MM.1S (cell line): Measurements from ENCODE around the gene CADM2.

Experiments
- DNase-seq: peaks from one replicate; pipeline ENCODE4 v3.0.0-alpha.2; 2015
- H2AFZ ChIP-seq: fragments of 300-600 bp; sonication (generic); 2 replicates; pipeline ENCODE4 v1.6.0; 2016; ENCODE audit warnings: antibody characterized with exemption, low read length
- H3F3A ChIP-seq: fragments of 300-600 bp; sonication (generic); 2 replicates; pipeline ENCODE4 v1.6.1; 2016; ENCODE audit warnings: mild to moderate bottlenecking, antibody characterized with exemption, low read length, moderate library complexity, mixed read lengths; ENCODE audit not compliant: insufficient read depth
- H3K27ac ChIP-seq: fragments of 300-600 bp; sonication (generic); 2 replicates; pipeline ENCODE4 v1.5.1; 2016; ENCODE audit warnings: mild to moderate bottlenecking, low read length
- H3K27me3 ChIP-seq: fragments of 300-600 bp; sonication (generic); replicated peaks from 2 replicates; pipeline ENCODE4 v1.6.0; 2016; ENCODE audit warnings: low read length; ENCODE audit not compliant: insufficient read depth
- H3K36me3 ChIP-seq: fragments of 300-600 bp; sonication (generic); replicated peaks from 2 replicates; pipeline ENCODE4 v1.6.1; 2016; ENCODE audit warnings: mild to moderate bottlenecking, low read length, mixed read lengths; ENCODE audit not compliant: insufficient read depth
- H3K4me1 ChIP-seq: fragments of 300-600 bp; sonication (generic); 2 replicates; pipeline ENCODE4 v1.6.1; 2016; ENCODE audit warnings: low read length, mixed read lengths
- H3K4me2 ChIP-seq: fragments of 300-600 bp; sonication (generic); 2 replicates; pipeline ENCODE4 v1.6.0; 2016; ENCODE audit warnings: low read depth, low read length
- H3K4me3 ChIP-seq: fragments of 300-600 bp; sonication (generic); 2 replicates; pipeline ENCODE4 v1.5.1; 2016; ENCODE audit warnings: low read length, mixed read lengths
- H3K79me2 ChIP-seq: fragments of 300-600 bp; sonication (generic); 2 replicates; pipeline ENCODE4 v1.6.1; 2016; ENCODE audit warnings: mixed run types, low read length, mixed read lengths
- H3K9ac ChIP-seq: fragments of 300-600 bp; sonication (generic); 2 replicates; pipeline ENCODE4 v1.6.1; 2016; ENCODE audit warnings: low read length, mixed read lengths
- H3K9me2 ChIP-seq: fragments of 300-600 bp; sonication (generic); replicated peaks from 2 replicates; pipeline ENCODE4 v1.6.1; 2016; ENCODE audit warnings: mild to moderate bottlenecking, low read length, mixed read lengths; ENCODE audit not compliant: insufficient read depth
- H3K9me3 ChIP-seq: fragments of 300-600 bp; sonication (generic); replicated peaks from 2 replicates; pipeline ENCODE4 v1.6.1; 2016; ENCODE audit warnings: mild to moderate bottlenecking, low read length, mixed read lengths; ENCODE audit not compliant: insufficient read depth
- H4K20me1 ChIP-seq: fragments of 300-600 bp; sonication (generic); 2 replicates; pipeline ENCODE4 v1.6.1; 2016; ENCODE audit warnings: mild to moderate bottlenecking, low read length, moderate library complexity, mixed read lengths; ENCODE audit not compliant: insufficient read depth
- EZH2 ChIP-seq: fragments of 300-600 bp; sonication (generic); optimal IDR thresholded peaks from 2 replicates; pipeline ENCODE3; 2017; ENCODE audit warnings: low read depth, mild to moderate bottlenecking, antibody characterized with exemption, low read length, mixed read lengths
- EZH2phosphoT487 ChIP-seq: fragments of 300-600 bp; sonication (generic); IDR thresholded peaks from 2 replicates; pipeline ENCODE4 v1.6.1; 2018; ENCODE audit warnings: antibody characterized with exemption, low read length
- TF ChIP-seq, protein P1 (sequence below): fragments of 300-600 bp; sonication (generic); IDR thresholded peaks from 2 replicates; pipeline ENCODE4 v1.5.1; 2016; ENCODE audit warnings: antibody characterized with exemption, low read length, mixed read lengths

Gene CADM2

DNA sequence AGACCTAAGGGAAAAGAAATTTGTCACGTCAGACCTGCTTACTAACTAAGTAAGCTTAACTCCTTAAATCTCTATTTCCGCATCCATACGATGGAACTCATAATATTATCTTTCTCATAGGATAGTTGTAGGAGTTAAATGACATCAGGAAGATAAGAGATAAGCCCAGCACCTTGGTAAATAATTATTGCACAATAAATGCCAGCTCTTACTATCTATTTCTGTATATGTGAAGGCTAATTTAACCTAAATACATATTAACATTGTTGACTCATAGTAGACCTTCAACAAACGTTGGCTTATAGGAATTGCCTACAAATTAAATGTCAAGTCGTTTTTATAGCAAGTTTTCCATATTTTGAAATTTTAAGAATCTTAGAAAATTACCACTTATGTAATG lies 709.0 kb downstream of the CADM2 start:
- Histone ChIP-seq H3K36me3 (no peaks in the 10 kb centered on the region), H3K9me2 (no peaks in the 10 kb centered on the region), H4K20me1 (no peaks in the 10 kb centered on the region), H3K27me3 (no peaks in the 10 kb centered on the region), H3K4me2 (no peak overlapping the region), H3K9me3 (no peaks in the 10 kb centered on the region), H3K4me3 (no peak overlapping the region), H3F3A (no peaks in the 10 kb centered on the region), H3K9ac (no peak overlapping the region), H3K4me1 (no peaks in the 10 kb centered on the region), H3K79me2 (no peaks in the 10 kb centered on the region), H2AFZ (no peak overlapping the region), H3K27ac (no peak overlapping the region)
- TF ChIP-seq, protein P1, sequence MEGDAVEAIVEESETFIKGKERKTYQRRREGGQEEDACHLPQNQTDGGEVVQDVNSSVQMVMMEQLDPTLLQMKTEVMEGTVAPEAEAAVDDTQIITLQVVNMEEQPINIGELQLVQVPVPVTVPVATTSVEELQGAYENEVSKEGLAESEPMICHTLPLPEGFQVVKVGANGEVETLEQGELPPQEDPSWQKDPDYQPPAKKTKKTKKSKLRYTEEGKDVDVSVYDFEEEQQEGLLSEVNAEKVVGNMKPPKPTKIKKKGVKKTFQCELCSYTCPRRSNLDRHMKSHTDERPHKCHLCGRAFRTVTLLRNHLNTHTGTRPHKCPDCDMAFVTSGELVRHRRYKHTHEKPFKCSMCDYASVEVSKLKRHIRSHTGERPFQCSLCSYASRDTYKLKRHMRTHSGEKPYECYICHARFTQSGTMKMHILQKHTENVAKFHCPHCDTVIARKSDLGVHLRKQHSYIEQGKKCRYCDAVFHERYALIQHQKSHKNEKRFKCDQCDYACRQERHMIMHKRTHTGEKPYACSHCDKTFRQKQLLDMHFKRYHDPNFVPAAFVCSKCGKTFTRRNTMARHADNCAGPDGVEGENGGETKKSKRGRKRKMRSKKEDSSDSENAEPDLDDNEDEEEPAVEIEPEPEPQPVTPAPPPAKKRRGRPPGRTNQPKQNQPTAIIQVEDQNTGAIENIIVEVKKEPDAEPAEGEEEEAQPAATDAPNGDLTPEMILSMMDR: no peak
- TF ChIP-seq EZH2phosphoT487 (no peak), EZH2 (no peak)
- no peak for DNase-seq

DNA sequence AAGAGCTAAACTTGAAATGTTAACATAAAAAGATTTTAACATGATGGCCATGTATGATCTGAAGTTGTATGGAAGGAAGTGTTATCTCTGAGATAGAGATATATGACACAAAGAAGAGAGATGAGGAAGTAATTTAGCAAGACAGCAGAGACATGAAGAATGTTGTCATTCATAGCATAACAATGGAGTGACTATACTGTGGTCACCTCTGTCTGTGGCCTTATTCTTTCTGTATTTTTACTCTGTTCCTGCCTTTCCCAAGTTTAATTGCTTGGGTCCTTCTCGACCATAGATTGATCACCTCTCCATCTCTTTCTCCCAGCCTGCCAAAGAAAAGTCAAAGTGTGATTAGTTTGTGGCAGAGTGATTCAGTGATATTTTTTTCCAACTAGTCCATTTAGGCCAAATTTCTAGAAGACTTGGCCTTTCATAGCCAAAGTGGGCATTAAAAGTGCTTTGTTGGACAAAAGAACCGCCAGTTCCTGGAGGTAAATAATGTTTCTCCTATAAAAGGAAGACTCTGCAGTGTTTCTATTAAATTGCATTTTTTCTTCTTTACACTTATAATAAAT lies 711.9 kb downstream of the CADM2 start:
- Histone ChIP-seq H3K9me2 (no peaks in the 10 kb centered on the region), H3K9me3 (no peaks in the 10 kb centered on the region), H3K4me1 (no peaks in the 10 kb centered on the region), H3K4me3 (no peak overlapping the region), H3F3A (no peaks in the 10 kb centered on the region), H4K20me1 (no peaks in the 10 kb centered on the region), H3K27me3 (no peaks in the 10 kb centered on the region), H3K79me2 (no peaks in the 10 kb centered on the region), H3K27ac (no peak overlapping the region), H3K9ac (no peak overlapping the region), H3K36me3 (no peaks in the 10 kb centered on the region), H2AFZ (no peak overlapping the region), H3K4me2 (no peak overlapping the region)
- TF ChIP-seq EZH2phosphoT487 (no peak), EZH2 (no peak)
- TF ChIP-seq, protein P1: no peak
- no peak for DNase-seq

DNA sequence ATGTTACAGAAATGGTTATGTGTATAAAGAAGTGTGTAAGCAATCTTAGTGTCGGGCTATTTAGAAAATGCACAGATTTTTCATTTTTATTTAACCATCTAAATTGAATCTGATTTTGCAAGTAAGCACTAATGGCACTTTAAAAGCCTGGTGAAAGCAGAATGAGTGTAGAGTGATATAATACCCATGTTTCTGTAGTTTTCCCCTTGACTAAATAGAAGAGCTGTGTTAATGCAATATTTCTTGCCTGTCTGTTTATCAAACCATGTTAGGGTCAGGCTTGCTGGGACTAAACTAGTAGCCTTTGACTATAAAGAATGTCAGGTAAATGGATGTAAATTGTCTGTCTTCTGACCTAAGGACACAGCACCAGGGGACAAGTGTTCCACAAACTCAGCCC lies 714.0 kb downstream of the CADM2 start:
- no peak overlapping the region for H2AFZ ChIP-seq
- H3K4me3 ChIP-seq: no peak overlapping the region
- H3K9ac ChIP-seq: no peak overlapping the region
- H4K20me1 ChIP-seq: no peaks in the 10 kb centered on the region
- H3K27ac ChIP-seq: no peak overlapping the region
- no peaks in the 10 kb centered on the region for H3K9me2 ChIP-seq
- H3K79me2 ChIP-seq: no peaks in the 10 kb centered on the region
- no peaks in the 10 kb centered on the region for H3K4me1 ChIP-seq
- H3K9me3 ChIP-seq: no peaks in the 10 kb centered on the region
- TF ChIP-seq, protein P1: no peak
- TF ChIP-seq EZH2phosphoT487: no peak
- no peak for TF ChIP-seq EZH2
- DNase-seq: no peak
- no peaks in the 10 kb centered on the region for H3K27me3 ChIP-seq
- no peaks in the 10 kb centered on the region for H3F3A ChIP-seq
- no peak overlapping the region for H3K4me2 ChIP-seq
- no peaks in the 10 kb centered on the region for H3K36me3 ChIP-seq
